GM19372 (cell line): ENCODE results near the gene ARL15.
"Not testable (repeated sequence)": the region's sequence is repeated elsewhere in the genome, so short reads cannot be mapped to it uniquely, and the experiment has no call there.

ENCODE experiments used
- ATAC-seq: cut with Tn5 transposase; IDR thresholded peaks from one replicate; pipeline ENCODE4 v1.9.1; 2021; ENCODE audit warnings: mild to moderate bottlenecking, low read depth, moderate library complexity; ENCODE audit not compliant: unreplicated experiment

Gene ARL15

DNA sequence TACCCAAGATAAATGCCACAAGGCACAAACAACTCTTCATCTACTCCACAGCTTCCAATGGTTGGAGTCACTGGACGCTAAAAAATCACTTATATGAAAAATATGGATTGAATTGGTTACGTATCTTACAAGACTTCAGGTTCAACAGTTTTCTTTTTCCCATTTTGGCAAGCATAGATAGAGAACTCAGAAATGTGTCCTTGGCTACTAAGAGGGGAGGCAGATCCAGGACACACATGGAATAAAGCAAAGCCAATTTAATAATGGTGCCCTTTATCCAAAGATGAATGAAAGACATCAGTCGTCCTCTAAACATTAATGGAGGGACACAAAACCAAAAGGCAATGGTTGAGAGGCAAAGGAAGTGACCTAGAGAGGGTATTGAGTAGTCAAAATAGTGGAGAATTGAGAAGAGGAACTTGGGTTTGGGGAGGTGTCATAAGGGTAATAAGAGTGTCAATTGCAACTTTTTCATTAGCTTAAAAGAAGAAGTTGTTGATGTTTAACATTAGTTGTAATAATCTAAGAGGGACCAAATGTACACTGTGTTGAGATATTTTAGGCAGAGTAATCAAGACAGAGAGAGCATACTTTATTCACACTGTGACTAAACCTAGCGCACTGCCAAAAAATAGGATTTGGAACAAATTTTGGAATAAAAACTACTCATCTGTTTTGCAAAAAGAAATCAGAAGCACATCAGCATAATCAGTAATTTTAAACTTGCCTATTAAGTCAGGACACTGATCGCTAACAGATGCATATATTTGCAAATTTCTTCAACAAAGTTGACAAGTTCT lies 308.2 kb downstream of the ARL15 start:
- no peak for ATAC-seq

DNA sequence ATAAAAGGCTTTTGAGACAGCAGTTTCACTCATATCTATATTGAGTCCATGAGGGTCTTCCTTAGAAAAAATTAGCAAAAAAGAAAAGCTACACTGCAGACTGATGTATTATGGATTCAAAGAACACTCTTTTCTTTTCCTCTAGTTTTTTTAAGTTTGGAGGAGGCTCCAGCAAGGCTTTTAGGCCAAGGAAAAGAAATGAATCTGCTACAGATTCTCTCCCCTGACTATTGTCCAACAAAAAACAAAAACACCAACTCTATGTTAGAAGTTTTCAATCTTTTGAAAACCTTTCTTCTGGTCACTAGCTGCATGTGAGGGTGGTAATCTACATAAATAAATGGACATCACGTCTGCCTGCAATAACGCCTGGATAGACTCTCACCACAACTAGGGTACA lies 310.4 kb downstream of the ARL15 start:
- no peak for ATAC-seq

DNA sequence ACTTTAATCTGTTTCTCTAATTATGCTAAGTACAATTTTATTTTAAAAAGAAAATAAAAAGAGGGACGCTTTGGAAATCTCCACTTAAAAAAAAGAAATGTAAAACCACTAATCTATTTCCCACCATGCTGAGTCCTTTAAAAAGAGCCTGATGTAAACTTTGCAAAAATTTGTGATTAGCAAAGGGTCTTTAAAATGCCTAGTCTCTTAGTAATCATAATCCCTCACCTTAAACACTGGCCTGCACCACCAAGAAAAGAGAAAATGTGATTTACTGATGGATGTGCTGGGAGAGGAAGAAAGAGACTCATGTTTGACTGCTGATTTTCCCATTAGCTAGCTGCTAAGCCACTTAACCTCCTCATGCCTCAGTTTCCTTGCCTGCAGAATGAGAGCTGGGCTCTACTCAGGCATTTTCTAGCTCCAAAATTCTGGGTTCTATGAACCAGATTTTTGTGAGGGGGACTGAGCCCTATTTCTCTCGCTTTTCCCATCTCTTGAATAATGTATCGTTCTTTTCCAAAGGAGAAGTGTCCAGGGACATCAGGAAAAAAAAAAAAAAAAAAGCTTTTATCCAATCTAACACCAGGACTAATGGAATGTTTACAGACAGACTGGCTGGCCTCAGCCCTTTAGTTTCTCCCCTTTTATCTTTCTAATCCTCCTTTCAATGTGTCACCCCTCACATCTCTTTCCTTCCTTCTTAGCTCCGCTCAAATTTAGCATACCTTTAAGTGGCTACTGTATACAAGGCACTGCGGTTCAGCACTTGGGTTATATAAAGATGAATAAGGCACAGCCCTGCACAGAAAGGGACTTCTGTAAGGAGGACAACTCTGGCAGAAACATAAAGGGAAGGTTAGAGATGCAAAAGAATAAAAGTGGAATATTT lies 312.4 kb downstream of the ARL15 start:
- ATAC-seq = no peak

DNA sequence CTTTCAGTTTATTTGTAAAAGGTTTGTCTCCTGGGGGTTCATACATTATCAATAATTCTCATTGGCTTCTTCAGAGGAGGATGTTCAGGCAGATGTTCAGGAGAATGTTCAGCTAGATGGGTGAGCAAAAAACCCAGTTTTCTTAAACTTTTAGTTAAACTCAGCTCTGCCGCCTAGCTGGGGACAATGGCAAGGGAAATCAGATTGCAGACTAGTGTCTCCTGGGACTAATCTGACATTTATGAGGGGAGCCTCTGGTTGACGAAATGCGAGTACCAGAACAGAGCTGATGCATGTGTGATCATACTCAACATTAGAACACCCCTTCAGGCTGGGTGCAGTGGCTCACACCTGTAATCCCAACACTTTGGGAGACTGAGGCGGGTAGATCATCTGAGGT lies 314.4 kb downstream of the ARL15 start:
- ATAC-seq = no peak

DNA sequence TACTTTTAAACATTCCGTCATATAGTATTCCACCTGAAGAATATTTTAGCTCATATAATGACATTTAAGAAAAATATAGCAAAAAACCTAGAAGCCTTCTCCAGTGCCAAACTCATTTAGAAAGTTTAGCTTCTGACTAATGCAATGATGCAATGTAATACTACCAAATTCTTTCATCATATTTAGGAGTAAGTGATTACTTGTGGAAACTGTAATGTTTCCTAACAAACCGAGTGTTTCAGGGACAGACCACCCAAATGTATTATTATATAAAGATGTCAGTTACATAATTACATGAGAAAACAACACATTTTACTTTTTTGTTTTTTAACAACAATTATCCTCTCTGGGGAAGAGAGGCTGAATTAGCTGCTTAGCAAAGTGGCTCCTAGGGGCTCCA lies 316.2 kb downstream of the ARL15 start:
- ATAC-seq = no peak

DNA sequence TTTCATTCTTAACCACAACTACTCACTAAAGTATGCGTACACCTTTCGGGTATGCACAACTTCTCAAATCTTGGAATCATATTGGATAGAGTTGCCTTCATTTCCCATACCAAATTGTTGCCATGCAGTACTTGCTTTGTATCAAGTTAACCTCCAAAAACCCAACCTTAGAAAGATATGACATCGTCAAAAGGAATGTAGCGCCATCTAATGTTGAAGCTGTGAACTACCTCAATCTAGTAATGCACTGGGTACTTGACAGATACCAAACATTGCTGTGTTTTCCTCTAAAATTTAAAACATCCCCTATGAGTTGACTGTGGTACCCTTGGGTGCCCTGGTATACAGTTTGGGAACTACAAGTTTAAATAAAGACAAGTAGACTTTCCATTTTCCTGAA lies 318.4 kb downstream of the ARL15 start:
- ATAC-seq = no peak

DNA sequence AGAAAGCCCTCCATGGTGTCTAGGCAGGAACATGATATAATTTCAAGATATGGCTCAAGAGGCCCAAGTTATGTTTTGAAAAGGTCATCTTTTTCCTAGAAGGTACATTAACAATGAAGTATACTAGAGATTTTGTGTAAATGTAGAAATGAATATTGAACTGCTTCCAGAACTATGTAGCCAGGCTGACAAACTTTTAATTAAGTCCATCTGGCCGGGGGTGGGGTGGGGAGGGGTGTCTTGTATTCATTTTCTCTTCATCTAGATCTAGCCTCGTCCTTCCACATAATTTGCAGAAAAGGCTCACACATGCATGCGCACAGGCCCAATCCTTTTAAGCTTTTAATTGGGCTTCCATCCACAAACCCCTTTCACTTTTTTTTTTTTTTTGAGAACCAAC lies 323.3 kb downstream of the ARL15 start:
- ATAC-seq = no peak

DNA sequence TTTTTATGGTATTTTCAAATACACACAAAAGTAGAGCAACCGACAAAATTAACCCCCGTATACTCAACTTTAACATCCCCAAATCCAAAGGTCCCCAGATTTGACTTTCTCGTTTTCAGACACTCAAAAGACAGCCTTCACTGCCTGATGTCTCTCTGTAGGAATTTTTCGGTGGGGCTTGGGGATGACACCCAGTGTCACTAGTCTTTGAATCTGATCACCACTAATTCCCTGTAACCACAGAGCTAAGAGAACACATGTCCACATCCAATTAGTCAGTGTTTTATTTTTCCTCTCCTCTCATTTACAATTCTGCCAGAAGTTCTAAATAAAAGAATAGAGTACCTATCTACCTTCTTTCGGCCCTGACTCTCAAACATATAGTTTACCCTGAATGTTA lies 324.6 kb downstream of the ARL15 start:
- no peak for ATAC-seq

DNA sequence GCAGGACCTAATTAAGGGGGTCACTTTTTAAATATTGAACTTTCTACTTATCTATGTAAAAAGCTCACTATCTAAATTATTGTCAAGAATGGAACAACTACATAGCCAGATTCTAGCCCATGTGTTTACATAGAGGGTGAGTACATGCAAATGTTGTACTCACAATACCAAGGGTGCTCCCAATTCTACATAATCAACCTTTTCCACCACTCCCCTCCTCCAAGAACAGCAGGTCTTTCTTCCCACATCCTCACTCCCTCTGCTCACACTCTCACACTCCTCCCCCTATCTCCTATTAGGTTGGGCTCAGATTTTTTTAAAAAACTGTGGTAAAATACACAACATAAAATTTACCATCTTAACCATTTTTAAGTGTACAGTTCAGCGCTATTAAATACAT lies 325.4 kb downstream of the ARL15 start:
- ATAC-seq = no peak

DNA sequence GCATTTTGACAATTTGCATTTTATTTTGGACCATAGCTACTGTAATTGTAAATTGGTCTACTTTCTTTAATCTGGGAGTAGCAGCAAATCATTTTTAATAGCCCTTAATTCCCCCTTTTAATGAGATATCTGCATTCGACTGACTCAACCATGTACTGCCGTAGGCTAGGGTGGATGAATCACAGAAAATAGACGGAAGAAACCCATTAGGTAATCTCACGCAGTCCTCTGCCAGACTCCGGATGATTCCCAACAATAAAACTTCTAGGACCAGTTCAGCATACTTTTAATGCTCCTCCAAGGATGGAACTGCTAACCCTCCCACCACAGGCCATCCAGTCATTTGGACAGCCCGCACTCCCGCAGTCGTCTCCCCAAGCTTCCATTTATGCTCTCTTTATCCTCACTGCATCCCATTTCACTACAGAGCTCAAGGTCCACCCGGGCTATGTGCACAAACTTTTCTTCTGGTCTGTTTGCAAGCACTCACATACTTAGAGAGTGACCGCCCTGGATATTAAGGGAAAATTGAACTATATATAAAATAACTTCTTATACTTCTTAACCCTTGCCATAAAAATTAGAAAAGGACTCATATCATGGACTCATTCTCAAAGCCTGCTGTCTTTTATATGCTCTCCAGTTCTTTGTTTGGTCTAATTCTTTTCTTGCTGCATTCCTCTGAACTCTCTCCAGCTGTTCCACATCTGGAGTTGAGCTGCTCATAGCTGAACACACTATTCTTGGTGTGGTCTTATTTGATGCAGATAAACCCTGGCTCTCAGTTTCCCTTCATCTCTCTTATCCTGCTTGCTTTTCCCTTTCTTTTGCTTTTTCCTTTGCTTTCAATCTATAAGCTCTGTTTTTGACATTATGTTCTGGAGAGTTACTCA lies 326.6 kb downstream of the ARL15 start:
- ATAC-seq = no peak

DNA sequence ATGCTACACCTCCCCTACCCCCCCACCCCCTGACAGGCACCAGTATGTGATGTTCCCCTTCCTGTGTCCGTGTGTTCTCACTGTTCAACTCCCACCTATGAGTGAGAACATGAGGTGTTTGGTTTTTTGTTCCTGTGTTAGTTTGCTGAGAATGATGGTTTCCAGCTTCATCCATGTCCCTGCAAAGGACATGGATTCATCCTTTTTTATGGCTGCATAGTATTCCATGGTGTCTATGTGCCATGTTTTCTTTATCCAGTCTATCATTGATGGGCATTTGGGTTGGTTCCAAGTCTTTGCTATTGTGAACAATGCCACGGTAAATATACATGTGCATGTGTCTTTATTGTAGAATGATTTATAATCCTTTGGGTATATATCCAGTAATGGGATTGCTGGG lies 328.1 kb downstream of the ARL15 start:
- ATAC-seq = not testable (repeated sequence)

DNA sequence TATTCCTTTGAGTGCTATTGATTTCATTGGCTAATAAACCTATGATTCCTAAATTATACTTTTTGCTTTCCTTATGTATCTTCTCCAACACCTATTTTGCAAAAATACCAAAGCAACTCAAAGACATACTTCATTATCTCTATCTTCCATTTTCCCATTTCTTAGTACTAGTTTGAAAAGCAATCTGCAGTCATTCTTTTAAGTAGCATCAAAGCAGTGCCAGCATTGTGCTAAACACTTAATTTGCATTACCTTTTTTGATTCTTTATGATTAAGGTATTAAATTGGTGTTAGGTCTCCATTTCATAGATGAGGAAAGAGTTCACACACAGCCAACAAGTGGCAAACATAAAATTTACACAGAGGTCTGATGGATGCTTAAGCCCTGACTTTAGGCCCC lies 330.3 kb downstream of the ARL15 start:
- no peak for ATAC-seq

DNA sequence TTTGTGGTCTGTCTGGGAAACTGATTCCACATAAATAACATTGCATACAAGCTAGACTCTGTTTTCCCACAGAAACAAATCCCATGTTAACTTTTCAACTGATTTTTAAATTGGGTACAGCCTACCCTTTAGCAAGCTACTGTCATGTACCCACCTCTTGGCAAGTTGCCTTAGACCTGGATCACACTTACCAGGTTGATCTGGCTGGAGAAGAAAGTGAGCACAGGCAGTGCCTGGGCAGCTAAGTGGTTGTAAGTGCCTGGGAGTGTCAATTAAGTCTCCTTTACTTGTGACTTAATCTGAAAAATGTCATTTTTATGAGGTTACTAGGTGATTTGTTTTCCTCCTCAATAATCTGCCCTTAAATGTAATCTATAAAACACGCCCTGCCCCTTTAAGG lies 336.4 kb downstream of the ARL15 start:
- no peak for ATAC-seq

DNA sequence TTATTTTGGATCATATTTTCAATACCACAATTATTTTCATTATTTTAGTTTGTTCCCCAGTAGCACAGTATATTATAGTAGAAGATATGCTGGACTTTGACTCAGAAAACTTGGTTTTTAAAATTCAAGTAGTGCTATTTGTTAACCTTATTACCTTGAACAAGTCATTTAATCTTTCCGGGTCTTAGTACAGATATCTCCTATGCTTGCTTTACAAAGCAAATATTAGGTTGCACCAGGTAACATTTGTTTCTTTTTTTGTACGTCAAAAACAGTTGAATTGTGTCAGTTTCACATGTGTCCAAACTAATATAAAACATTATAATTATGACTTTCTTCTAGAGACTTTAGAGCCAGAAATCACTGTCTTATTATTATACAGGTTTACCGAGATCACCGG lies 338.1 kb downstream of the ARL15 start:
- no peak for ATAC-seq

DNA sequence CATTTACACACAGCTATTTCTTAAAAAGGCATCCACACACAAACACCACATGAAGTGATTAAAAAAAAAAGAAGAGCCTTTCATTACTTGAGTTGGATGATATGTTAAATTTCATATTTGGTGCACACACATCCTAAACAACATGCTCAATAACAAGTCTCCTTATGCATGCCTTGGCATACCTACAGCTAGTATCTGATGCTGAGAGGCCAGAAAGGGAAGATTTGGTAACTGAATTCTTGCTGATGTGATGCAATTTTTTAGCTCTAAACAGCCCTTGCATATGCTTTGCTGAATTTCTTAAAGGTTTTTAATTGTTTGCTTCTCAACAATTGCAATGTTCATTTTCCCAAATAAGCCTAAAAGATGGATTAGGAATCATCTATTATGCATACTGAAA lies 338.8 kb downstream of the ARL15 start:
- no peak for ATAC-seq

DNA sequence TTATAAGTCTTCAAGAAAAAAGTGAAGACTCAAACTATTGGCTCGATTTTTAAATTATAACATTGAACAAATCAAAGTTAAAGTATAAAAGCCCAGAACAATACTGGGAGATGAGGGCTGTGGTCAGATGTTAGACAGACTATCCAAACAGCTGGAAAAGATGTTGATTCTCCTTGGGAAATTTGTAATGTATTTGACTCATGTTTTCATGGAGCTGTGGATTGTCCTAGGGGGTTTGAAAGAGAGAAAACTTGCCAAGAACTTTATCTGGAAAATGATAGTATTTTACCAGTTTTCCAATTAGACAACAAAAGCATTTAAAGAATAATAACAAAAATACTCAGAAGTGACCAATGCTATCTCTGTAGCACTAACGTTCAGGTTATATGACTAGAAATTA lies 339.2 kb downstream of the ARL15 start:
- ATAC-seq = no peak

DNA sequence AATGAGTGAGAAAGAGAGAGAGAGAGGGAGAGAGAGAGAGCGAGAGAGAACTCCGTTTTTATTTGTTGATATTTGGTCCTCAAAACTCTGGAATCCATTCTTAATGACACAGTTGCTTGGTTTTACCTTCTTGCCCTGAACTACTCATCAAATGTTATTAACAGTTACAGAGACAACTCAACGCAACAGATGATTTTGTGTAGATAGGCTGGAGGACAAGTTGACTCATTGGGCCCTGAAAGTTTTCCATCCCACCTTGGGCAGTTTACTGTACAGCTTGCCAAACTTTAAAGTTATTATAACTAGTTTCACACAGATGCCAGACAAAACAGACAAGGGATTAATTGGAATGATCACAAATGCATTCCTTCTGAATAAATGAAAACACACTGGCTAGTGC lies 339.9 kb downstream of the ARL15 start:
- no peak for ATAC-seq

DNA sequence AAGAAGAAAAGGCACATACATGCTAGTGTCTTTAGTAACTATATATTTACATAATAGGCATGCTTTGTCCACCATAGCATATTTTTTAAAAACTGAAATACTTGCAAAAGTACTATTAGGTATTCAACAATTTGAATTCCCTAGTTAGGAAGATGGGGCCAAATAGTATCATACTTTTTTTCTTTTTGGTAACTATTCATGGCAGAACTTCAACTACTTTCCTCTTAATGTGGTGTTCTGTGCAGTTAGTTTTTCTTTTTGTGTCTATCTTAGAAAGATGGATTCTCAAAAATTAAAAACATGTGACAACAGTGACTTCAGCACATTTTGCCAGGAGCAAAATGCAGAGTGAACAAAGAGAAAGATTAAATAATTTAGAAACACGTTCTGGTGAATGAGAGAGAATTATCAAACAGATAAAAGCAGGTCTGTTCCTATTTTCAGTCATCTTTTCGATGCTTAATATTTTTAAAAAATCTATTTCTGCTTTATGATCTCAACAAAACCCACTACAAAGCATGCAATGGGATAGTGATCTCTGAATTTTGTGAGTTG lies 341.1 kb downstream of the ARL15 start:
- ATAC-seq = no peak

DNA sequence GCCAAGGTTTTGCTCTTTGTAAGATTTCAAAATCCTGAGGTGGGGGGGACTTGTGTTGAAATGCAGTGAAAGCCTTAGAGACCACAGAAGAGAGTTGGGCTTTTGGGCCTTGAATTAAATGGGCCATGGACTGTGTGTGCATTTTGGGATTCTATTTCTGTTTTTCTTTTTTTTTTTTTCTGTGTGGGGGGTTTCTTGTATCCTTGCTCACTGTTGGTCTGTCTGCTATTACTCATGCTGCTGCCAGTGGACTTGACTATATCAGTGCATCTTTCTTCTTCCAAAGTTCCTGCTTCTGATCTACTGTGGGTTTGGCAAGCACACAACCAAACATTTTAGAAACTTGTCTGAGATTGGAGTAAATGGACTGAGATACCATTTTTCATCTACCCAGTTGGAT lies 344.9 kb downstream of the ARL15 start:
- ATAC-seq = no peak

DNA sequence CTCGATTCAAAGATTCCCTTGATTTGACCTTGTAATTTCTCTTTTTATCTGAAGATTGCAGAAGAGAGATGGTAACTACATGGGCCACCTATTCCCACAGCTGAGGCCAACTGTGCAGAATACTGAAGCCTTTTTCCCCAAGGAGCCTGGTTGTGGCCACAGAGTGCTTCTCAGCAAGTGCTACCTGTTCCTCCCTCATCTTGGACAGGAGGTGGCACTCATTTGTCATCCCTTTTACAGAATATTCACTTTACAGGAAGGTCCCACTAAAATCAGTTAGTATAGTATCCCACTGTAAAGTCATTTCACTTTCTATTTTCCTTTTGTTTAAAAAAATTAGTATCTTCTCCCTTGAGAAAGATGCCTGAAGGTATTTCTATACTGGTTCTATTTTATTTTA lies 346.4 kb downstream of the ARL15 start:
- ATAC-seq = no peak

DNA sequence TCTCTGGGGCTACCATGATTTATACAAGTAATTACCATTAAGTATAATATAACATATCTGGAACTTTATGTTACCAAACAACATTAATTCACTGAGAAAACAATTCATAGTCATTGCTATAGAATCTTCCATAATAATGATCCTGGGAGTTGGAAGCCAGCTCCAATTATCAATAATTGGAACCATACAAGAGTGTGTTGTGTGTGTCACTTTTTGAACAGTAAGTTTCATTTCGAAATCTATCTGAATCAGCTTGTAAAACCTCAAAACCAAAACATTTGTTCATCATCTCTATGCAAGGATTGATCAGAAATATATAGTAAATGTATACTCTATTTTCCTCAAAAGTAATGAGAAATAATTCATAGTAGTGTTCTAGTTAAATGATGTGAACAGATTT lies 348.1 kb downstream of the ARL15 start:
- ATAC-seq = no peak
